SH-SY5Y (cell line): Measurements from ENCODE around the gene ID3.

Experiments
- GATA2 ChIP-seq: IDR thresholded peaks from 2 replicates; pipeline ENCODE4 v1.6.1; 2011; ENCODE audit warnings: mild to moderate bottlenecking, low read depth, low read length
- GATA3 ChIP-seq: IDR thresholded peaks from 2 replicates; pipeline ENCODE4 v1.6.1; 2011; ENCODE audit warnings: low read depth, mild to moderate bottlenecking, low read length, moderate library complexity

Gene ID3

GRCh38 chr1:23522244-23522982 lies 36.9 kb downstream of the ID3 start:
- TF ChIP-seq GATA3: no peak

- no peak for TF ChIP-seq GATA2
- no peak for TF ChIP-seq GATA3
These were observed 37.7 kb downstream of the ID3 start for GRCh38 chr1:23521588-23521987.

- TF ChIP-seq GATA3: no peak
- no peak for TF ChIP-seq GATA2
These were observed 41.7 kb downstream of the ID3 start for GRCh38 chr1:23517581-23517980.

- TF ChIP-seq GATA2 (no peak), GATA3 (no peak)
These were observed 43.4 kb downstream of the ID3 start for GRCh38 chr1:23515905-23516304.

GRCh38 chr1:23514111-23514679 lies 45.1 kb downstream of the ID3 start:
- no peak for TF ChIP-seq GATA3
- TF ChIP-seq GATA2: no peak

GRCh38 chr1:23509896-23510295 lies 49.4 kb downstream of the ID3 start:
- TF ChIP-seq GATA2: no peak
